SK-N-SH treated with all-trans-retinoic acid at 6 μM for 48 hours (cell line): ENCODE measurements around the gene CSHL1.

Experiments used
- ATAC-seq: fragments of 200-7000 bp; cut with Tn5 transposase; 3 replicates; pipeline ENCODE4 v1.9.1; 2020; ENCODE audit warnings: mild to moderate bottlenecking, moderate library complexity
- ARNTL ChIP-seq: fragments of 450-650 bp; formaldehyde crosslinking; IDR thresholded peaks from 2 replicates; pipeline ENCODE4 v1.5.0; 2020; ENCODE audit warnings: low read depth, mild to moderate bottlenecking, moderate library complexity, borderline replicate concordance
- BACH2 ChIP-seq: fragments of 250-450 bp; sonication (Bioruptor Pico); IDR thresholded peaks from 2 replicates; pipeline ENCODE4 v1.9.0; 2021; ENCODE audit warnings: mild to moderate bottlenecking, borderline replicate concordance
- CSRNP3 ChIP-seq: fragments of 250-450 bp; sonication (Bioruptor Pico); IDR thresholded peaks from 2 replicates; pipeline ENCODE4 v1.5.1; 2021; ENCODE audit warnings: mild to moderate bottlenecking, moderate library complexity
- ESRRG ChIP-seq: fragments of 250-450 bp; sonication (Bioruptor Pico); IDR thresholded peaks from 2 replicates; pipeline ENCODE4 v1.6.1; 2021; ENCODE audit warnings: mild to moderate bottlenecking
- GLIS3 ChIP-seq: fragments of 250-450 bp; sonication (Bioruptor Pico); IDR thresholded peaks from 2 replicates; pipeline ENCODE4 v1.5.0; 2020; ENCODE audit warnings: mild to moderate bottlenecking, moderate library complexity
- ISL1 ChIP-seq: fragments of 250-450 bp; sonication (Bioruptor Pico); IDR thresholded peaks from 2 replicates; pipeline ENCODE4 v2.1.2; 2022; ENCODE audit warnings: mild to moderate bottlenecking, moderate library complexity
- OSR1 ChIP-seq: fragments of 250-450 bp; sonication (Bioruptor Pico); IDR thresholded peaks from 2 replicates; pipeline ENCODE4 v1.8.0; 2022; ENCODE audit warnings: moderate library complexity, mild to moderate bottlenecking, inconsistent platforms
- PATZ1 ChIP-seq: fragments of 250-450 bp; sonication (Bioruptor Pico); IDR thresholded peaks from 2 replicates; pipeline ENCODE4 v1.8.0; 2020; ENCODE audit warnings: mild to moderate bottlenecking, moderate library complexity, borderline replicate concordance
- POU6F1 ChIP-seq: fragments of 250-450 bp; sonication (Bioruptor Pico); IDR thresholded peaks from 2 replicates; pipeline ENCODE4 v1.8.0; 2021; ENCODE audit warnings: low read depth, mild to moderate bottlenecking, moderate library complexity, borderline replicate concordance
- PPARA ChIP-seq: fragments of 250-450 bp; sonication (Bioruptor Pico); IDR thresholded peaks from 2 replicates; pipeline ENCODE4 v1.5.0; 2020; ENCODE audit warnings: mild to moderate bottlenecking, borderline replicate concordance
- SNAI2 ChIP-seq: fragments of 250-450 bp; sonication (Bioruptor Pico); IDR thresholded peaks from 2 replicates; pipeline ENCODE4 v1.5.0; 2020; ENCODE audit warnings: mild to moderate bottlenecking, moderate library complexity
- TCF4 ChIP-seq: fragments of 250-450 bp; sonication (Bioruptor Pico); IDR thresholded peaks from 2 replicates; pipeline ENCODE4 v1.8.0; 2021; ENCODE audit warnings: mild to moderate bottlenecking, moderate library complexity, borderline replicate concordance
- TSHZ2 ChIP-seq: fragments of 250-450 bp; sonication (Bioruptor Pico); IDR thresholded peaks from 2 replicates; pipeline ENCODE4 v1.5.0; 2020; ENCODE audit warnings: mild to moderate bottlenecking, moderate library complexity
- ZC3H10 ChIP-seq: fragments of 250-450 bp; sonication (Bioruptor Pico); IDR thresholded peaks from 2 replicates; pipeline ENCODE4 v1.5.1; 2021; ENCODE audit warnings: mild to moderate bottlenecking, moderate library complexity
- ZFP3 ChIP-seq: fragments of 250-450 bp; sonication (Bioruptor Pico); IDR thresholded peaks from 2 replicates; pipeline ENCODE4 v1.5.0; 2020; ENCODE audit warnings: mild to moderate bottlenecking, moderate library complexity
- ZNF70 ChIP-seq: fragments of 450-650 bp; formaldehyde crosslinking; IDR thresholded peaks from 2 replicates; pipeline ENCODE4 v1.5.0; 2020; ENCODE audit warnings: mild to moderate bottlenecking, moderate library complexity

The CSHL1 gene

GRCh38 chr17:63945784-63946439 lies 34.9 kb upstream of the CSHL1 start:
- TF ChIP-seq PPARA (no peak), BACH2 (CRISPR knock-in tag) (no peak), ZFP3 (no peak), OSR1 (no peak), ZC3H10 (CRISPR knock-in tag) (no peak), CSRNP3 (no peak), SNAI2 (CRISPR knock-in tag) (no peak), ARNTL (CRISPR knock-in tag) (no peak), ESRRG (no peak), POU6F1 (no peak), ZNF70 (no peak), PATZ1 (no peak), ISL1 (CRISPR knock-in tag) (no peak)
- no peak for ATAC-seq

- no peak for ATAC-seq
- TF ChIP-seq ZNF70 (no peak), ESRRG (no peak), POU6F1 (no peak), GLIS3 (CRISPR knock-in tag) (no peak), ISL1 (CRISPR knock-in tag) (no peak), BACH2 (CRISPR knock-in tag) (no peak), TSHZ2 (CRISPR knock-in tag) (no peak), TCF4 (no peak)
Observed at GRCh38 chr17:63944736-63945499, 33.9 kb upstream of the CSHL1 start.

DNA sequence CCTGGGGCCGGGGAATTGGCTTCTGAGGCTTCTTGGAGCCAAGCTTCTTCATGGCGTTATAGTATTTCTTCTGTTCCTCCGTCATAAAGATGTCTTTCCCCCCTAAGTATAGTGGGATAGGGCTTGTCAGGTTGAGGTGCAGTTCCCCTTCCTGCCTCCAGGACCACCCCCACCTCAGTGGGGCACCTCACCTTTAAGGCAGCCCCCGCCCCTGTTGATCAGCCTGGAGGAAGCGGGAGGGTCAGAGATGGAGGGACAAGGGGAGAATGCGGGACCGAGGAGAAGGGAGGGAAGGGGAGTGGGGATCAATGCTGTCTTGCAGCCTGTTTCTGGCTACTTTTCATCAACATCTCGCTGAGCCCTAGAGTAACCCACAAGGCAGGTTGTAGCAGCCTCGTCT lies 32.7 kb upstream of the CSHL1 start:
- ATAC-seq: no peak
- TF ChIP-seq GLIS3 (CRISPR knock-in tag) (no peak), POU6F1 (no peak), ZC3H10 (CRISPR knock-in tag) (no peak)
